ENCODE data around the gene LAMA2. TPM values are rescaled to one million over a fixed set of nuclear protein-coding genes. Genes with fewer than 3 reads are reported as not detected.

LAMA2 gene
- total RNA-seq, 2 donors from 2014 or later, result 0.28 to 0.40 TPM

DNA sequence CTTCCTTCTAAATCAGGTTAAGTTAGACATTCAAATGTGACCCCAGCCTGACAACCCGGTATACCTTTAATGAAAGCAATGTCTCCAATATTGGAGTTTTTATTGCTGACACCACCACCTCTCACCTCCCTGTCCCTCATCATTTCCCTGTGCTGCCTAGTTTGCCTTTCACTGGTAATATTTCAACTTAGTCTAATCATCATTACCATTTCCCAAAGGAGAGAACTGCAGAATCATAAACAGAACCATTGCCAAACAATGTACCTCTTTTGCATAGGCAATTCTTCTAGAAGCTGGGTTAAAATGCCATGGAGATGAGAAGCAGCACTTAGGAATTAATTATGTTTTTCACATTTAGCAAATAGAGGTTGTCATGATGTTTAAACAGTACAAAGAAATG is 370.3 kb downstream of the LAMA2 start:
- Mint-ChIP-seq H3K4me1 (peaks cover 15% of the 10 kb centered on the region), H3K27me3 (peaks cover 12% of the 10 kb centered on the region), H3K27ac (peak overlapping the region; percentile 33), H3K9me3 (no peaks in the 10 kb centered on the region), H3K36me3 (ENCODE audit: low read depth) (no peaks in the 10 kb centered on the region), H3K4me3 (peak overlapping the region; percentile 41)
- ATAC-seq (replicated peaks), result peak; percentile 6

- no peaks in the 10 kb centered on the region for H3K9me3 Mint-ChIP-seq
Measured at GRCh38 chr6:129253727-129254126, 370.8 kb downstream of the LAMA2 start.

DNA sequence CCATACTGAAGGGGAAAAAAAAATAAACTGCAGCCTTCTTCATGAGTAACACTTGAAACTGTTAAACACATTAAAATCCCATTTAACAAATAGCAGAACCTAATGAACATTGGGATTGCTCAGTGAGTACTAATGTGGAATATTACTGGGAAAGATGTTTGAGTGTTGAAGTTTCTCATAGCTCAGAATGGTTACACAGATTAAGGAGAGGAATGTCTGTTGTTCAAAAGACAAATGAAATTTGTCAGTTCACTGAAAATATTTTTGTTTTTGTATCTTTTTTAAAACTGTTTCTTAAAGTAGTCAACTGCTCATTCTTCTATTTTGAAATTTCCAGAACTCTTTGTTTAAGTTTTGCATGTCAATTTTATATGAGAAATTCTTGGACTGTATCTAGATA is 374.3 kb downstream of the LAMA2 start:
- peaks cover 15% of the 10 kb centered on the region for H3K4me1 Mint-ChIP-seq
- no peaks in the 10 kb centered on the region for H3K36me3 Mint-ChIP-seq (ENCODE audit: low read depth)
- no peak for ATAC-seq (replicated peaks)
- no peaks in the 10 kb centered on the region for H3K9me3 Mint-ChIP-seq
- H3K4me3 Mint-ChIP-seq, result no peak overlapping the region
- no peak overlapping the region for H3K27ac Mint-ChIP-seq
- H3K27me3 Mint-ChIP-seq, result peaks cover 3% of the 10 kb centered on the region

More at GRCh38 chr6:129253727-129254126, 370.8 kb downstream of the LAMA2 start:
- peak; percentile 84 for ATAC-seq (replicated peaks)
- peaks cover 15% of the 10 kb centered on the region for H3K4me1 Mint-ChIP-seq
- H3K4me3 Mint-ChIP-seq, result peak overlapping the region; percentile 41
- H3K27me3 Mint-ChIP-seq, result peaks cover 12% of the 10 kb centered on the region
- H3K27ac Mint-ChIP-seq, result peak overlapping the region; percentile 33
- no peaks in the 10 kb centered on the region for H3K36me3 Mint-ChIP-seq (ENCODE audit: low read depth)

GRCh38 chr6:129262661-129263060 is 379.7 kb downstream of the LAMA2 start:
- H3K27ac Mint-ChIP-seq, result no peak overlapping the region
- H3K4me3 Mint-ChIP-seq, result no peak overlapping the region
- H3K27me3 Mint-ChIP-seq, result no peaks in the 10 kb centered on the region
- ATAC-seq (replicated peaks), result no peak
- no peaks in the 10 kb centered on the region for H3K4me1 Mint-ChIP-seq
- no peaks in the 10 kb centered on the region for H3K9me3 Mint-ChIP-seq
- H3K36me3 Mint-ChIP-seq (ENCODE audit: low read depth), result no peaks in the 10 kb centered on the region

- H3K27ac Mint-ChIP-seq, result no peak overlapping the region
- no peaks in the 10 kb centered on the region for H3K36me3 Mint-ChIP-seq (ENCODE audit: low read depth)
- H3K27me3 Mint-ChIP-seq, result no peaks in the 10 kb centered on the region
- ATAC-seq (replicated peaks), result no peak
- H3K4me1 Mint-ChIP-seq, result no peaks in the 10 kb centered on the region
- H3K9me3 Mint-ChIP-seq, result no peaks in the 10 kb centered on the region
- H3K4me3 Mint-ChIP-seq, result no peak overlapping the region
Measured at GRCh38 chr6:129263176-129263575, 380.2 kb downstream of the LAMA2 start.

GRCh38 chr6:129264480-129265045 is 381.6 kb downstream of the LAMA2 start:
- no peak for ATAC-seq (replicated peaks)
- H3K4me3 Mint-ChIP-seq, result no peak overlapping the region
- no peaks in the 10 kb centered on the region for H3K36me3 Mint-ChIP-seq (ENCODE audit: low read depth)
- H3K27me3 Mint-ChIP-seq, result no peaks in the 10 kb centered on the region
- no peak overlapping the region for H3K27ac Mint-ChIP-seq
- H3K4me1 Mint-ChIP-seq, result no peaks in the 10 kb centered on the region
- H3K9me3 Mint-ChIP-seq, result no peaks in the 10 kb centered on the region

DNA sequence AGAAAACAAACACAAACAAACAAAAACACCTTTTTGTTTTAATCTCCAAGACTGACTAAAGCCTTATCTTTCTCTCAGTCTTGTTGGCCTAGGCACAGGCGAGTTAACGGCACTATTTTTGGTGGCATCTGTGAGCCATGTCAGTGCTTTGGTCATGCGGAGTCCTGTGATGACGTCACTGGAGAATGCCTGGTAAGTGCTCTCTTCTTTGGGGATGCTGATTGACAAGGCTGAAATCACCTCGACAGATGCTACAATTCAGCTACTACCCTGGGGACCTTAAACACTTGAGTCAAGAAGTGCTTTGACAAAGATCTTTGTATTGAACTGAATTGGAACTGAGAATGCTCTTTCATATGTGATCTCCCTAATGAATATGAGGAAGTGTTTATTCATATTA is 384.1 kb downstream of the LAMA2 start:
- Mint-ChIP-seq H3K9me3 (no peaks in the 10 kb centered on the region), H3K4me1 (no peaks in the 10 kb centered on the region), H3K4me3 (no peak overlapping the region), H3K36me3 (ENCODE audit: low read depth) (no peaks in the 10 kb centered on the region), H3K27me3 (no peaks in the 10 kb centered on the region), H3K27ac (no peak overlapping the region)
- no peak for ATAC-seq (replicated peaks)

- H3K27ac Mint-ChIP-seq, result no peak overlapping the region
- H3K4me1 Mint-ChIP-seq, result no peaks in the 10 kb centered on the region
- no peaks in the 10 kb centered on the region for H3K27me3 Mint-ChIP-seq
- H3K4me3 Mint-ChIP-seq, result no peak overlapping the region
- no peaks in the 10 kb centered on the region for H3K9me3 Mint-ChIP-seq
- H3K36me3 Mint-ChIP-seq (ENCODE audit: low read depth), result no peaks in the 10 kb centered on the region
- ATAC-seq (replicated peaks), result no peak
Measured at GRCh38 chr6:129269076-129269475, 386.1 kb downstream of the LAMA2 start.

GRCh38 chr6:129269891-129270290 is 387.0 kb downstream of the LAMA2 start:
- Mint-ChIP-seq H3K27me3 (no peaks in the 10 kb centered on the region), H3K4me3 (no peak overlapping the region), H3K9me3 (no peaks in the 10 kb centered on the region), H3K4me1 (no peaks in the 10 kb centered on the region), H3K27ac (no peak overlapping the region), H3K36me3 (ENCODE audit: low read depth) (no peaks in the 10 kb centered on the region)
- no peak for ATAC-seq (replicated peaks)

GRCh38 chr6:129270450-129270849 is 387.5 kb downstream of the LAMA2 start:
- H3K36me3 Mint-ChIP-seq (ENCODE audit: low read depth), result no peaks in the 10 kb centered on the region
- ATAC-seq (replicated peaks), result no peak
- no peak overlapping the region for H3K4me3 Mint-ChIP-seq
- H3K27ac Mint-ChIP-seq, result no peak overlapping the region
- no peaks in the 10 kb centered on the region for H3K4me1 Mint-ChIP-seq
- H3K9me3 Mint-ChIP-seq, result no peaks in the 10 kb centered on the region
- no peaks in the 10 kb centered on the region for H3K27me3 Mint-ChIP-seq

DNA sequence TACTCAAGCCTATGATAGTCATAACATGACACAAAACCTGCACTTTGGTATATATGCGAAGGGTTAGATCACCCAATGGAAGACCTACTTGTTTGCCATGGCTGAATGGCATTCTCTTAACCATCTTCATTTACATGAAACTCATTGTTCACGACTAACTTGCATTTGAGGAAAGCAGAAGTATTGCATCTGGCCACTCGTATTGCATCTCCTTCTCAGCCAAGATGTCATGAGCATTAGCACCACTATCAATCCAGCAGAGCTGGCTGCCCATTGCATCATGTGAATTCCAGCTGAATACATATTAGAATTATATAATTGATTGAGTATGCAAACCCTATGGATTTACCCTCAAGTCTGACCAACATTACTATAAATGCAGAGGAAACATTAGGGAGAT is 390.2 kb downstream of the LAMA2 start:
- H3K27ac Mint-ChIP-seq, result no peak overlapping the region
- no peak overlapping the region for H3K4me3 Mint-ChIP-seq
- H3K9me3 Mint-ChIP-seq, result no peaks in the 10 kb centered on the region
- H3K36me3 Mint-ChIP-seq (ENCODE audit: low read depth), result no peaks in the 10 kb centered on the region
- H3K27me3 Mint-ChIP-seq, result no peaks in the 10 kb centered on the region
- peaks cover 4% of the 10 kb centered on the region for H3K4me1 Mint-ChIP-seq
- no peak for ATAC-seq (replicated peaks)

DNA sequence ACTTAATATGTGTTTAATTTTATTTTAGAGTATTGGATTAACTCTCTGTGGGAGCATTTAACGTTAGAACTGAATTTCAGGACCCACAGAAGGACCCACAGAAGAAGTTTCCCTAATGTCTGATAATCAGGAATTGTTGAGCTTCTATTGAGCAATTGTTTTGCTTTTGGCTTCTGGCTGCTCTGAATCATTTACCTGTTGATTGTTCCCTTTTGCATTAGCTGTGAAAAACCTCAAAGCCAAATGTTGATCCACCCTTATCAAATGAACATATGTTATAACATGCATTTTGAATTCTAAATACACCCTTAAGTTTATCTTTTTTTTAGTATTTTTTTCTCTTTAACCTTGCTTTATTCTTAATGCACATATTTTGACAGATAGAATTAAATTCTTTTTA is 393.5 kb downstream of the LAMA2 start:
- Mint-ChIP-seq H3K27me3 (no peaks in the 10 kb centered on the region), H3K9me3 (no peaks in the 10 kb centered on the region), H3K4me3 (no peak overlapping the region), H3K27ac (no peak overlapping the region), H3K36me3 (ENCODE audit: low read depth) (no peaks in the 10 kb centered on the region), H3K4me1 (peaks cover 22% of the 10 kb centered on the region)
- no peak for ATAC-seq (replicated peaks)

- Mint-ChIP-seq H3K9me3 (no peaks in the 10 kb centered on the region), H3K27ac (no peak overlapping the region), H3K4me3 (no peak overlapping the region), H3K27me3 (no peaks in the 10 kb centered on the region), H3K4me1 (peaks cover 22% of the 10 kb centered on the region), H3K36me3 (ENCODE audit: low read depth) (no peaks in the 10 kb centered on the region)
- no peak for ATAC-seq (replicated peaks)
Measured at GRCh38 chr6:129276986-129277385, 394.0 kb downstream of the LAMA2 start.

DNA sequence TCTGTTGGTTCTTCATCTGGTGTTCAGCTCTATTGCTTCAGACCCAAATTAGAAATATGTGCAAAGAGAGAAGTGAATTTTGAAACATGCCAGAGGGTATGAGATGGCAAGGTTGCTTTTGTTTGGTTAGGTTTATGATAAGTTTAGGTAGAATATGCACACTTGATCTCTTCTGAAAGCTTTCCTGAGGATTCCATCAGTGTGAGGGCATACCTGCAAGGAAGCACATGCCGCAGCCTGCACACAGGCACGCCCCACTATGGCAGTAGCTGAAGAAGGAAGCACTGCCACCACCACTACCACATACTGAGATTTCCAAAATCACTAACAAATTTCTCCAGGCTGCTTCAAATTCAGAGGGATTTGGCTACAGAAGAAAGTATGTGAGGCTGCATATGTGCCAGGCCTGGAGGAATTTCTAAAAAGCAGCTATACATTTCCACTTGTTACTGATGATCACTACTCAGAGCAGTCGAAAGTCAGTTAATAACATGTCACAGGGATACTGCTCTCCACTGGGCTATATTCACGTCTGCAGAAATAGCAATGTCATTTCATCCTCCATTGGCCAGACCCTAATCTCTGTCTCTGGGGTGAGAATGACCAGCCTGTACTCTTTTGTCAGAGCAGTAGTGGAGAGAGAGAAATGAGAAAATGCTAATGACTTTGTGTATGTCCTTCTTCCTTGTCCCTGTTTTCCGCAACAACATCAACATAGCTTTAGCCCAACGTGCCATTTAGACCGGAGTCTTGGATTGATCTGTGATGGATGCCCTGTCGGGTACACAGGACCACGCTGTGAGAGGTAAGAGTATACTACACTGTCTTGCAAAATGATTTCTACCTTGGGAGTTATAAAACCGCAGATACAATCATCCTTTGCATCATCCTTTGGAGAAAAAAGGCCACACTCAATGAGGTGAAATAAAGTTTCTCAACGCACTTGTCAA is 396.7 kb downstream of the LAMA2 start:
- H3K4me3 Mint-ChIP-seq, result peak overlapping the region; percentile 35
- H3K27ac Mint-ChIP-seq, result no peak overlapping the region
- ATAC-seq (replicated peaks), result no peak
- H3K36me3 Mint-ChIP-seq (ENCODE audit: low read depth), result no peaks in the 10 kb centered on the region
- no peaks in the 10 kb centered on the region for H3K27me3 Mint-ChIP-seq
- H3K9me3 Mint-ChIP-seq, result no peaks in the 10 kb centered on the region
- H3K4me1 Mint-ChIP-seq, result peaks cover 37% of the 10 kb centered on the region

GRCh38 chr6:129280293-129280644 is 397.3 kb downstream of the LAMA2 start:
- peaks cover 37% of the 10 kb centered on the region for H3K4me1 Mint-ChIP-seq
- no peaks in the 10 kb centered on the region for H3K9me3 Mint-ChIP-seq
- H3K36me3 Mint-ChIP-seq (ENCODE audit: low read depth), result no peaks in the 10 kb centered on the region
- H3K27ac Mint-ChIP-seq, result no peak overlapping the region
- no peaks in the 10 kb centered on the region for H3K27me3 Mint-ChIP-seq
- ATAC-seq (replicated peaks), result no peak
- H3K4me3 Mint-ChIP-seq, result peak overlapping the region; percentile 71
